H1 (cell line): Measurements from ENCODE around the gene SLC44A5. TPM values are rescaled to one million over a fixed set of nuclear protein-coding genes. Genes with fewer than 3 reads are reported as not detected.

Experiments
- CTCF ChIA-PET: fragments of 300-600 bp; sonication (Branson Sonifier 250); formaldehyde crosslinking; loops from one replicate; lab custom pipeline; 2021; ENCODE audit not compliant: partially characterized antibody; lab: Charles Lee
- POLR2A ChIA-PET: fragments of 300-600 bp; sonication (Branson Sonifier 250); formaldehyde crosslinking; loops from one replicate; lab custom pipeline; 2021; ENCODE audit warnings: inconsistent platforms; ENCODE audit not compliant: partially characterized antibody; lab: Charles Lee
- DNase-seq, 2 experiments: peaks; one replicate each; pipeline versions ENCODE4 v3.0.0 to v3.0.0-alpha.2; 2010 to 2022; ENCODE audit warnings: low spot score in 2 of 2, low read depth in 1 of 2, mixed read lengths in 1 of 2
- FAIRE-seq: peaks from 2 replicates; lab custom pipeline; 2011; peaks lifted over from hg19 to GRCh38; lab: Jason Lieb, UNC
- H2AFZ ChIP-seq: 2 replicates; pipeline ENCODE4 v1.8.1; 2012; ENCODE audit warnings: low read length, inconsistent platforms
- H2AK5ac ChIP-seq: 2 replicates; pipeline ENCODE4 v1.6.1; 2013; ENCODE audit warnings: low read depth, low read length
- H2BK120ac ChIP-seq: replicated peaks from 2 replicates; pipeline ENCODE3; 2013; ENCODE audit warnings: low read depth, low read length, inconsistent platforms
- H2BK12ac ChIP-seq: 2 replicates; pipeline ENCODE4 v1.6.1; 2013; ENCODE audit warnings: low read depth, low read length
- H2BK15ac ChIP-seq: 2 replicates; pipeline ENCODE4 v1.6.1; 2013; ENCODE audit warnings: low read length
- H2BK20ac ChIP-seq: 2 replicates; pipeline ENCODE4 v1.6.1; 2013; ENCODE audit warnings: low read length
- H2BK5ac ChIP-seq: 2 replicates; pipeline ENCODE4 v1.6.1; 2013; ENCODE audit warnings: low read depth, low read length
- H3K14ac ChIP-seq: 2 replicates; pipeline ENCODE4 v1.6.1; 2013; ENCODE audit warnings: inconsistent platforms; ENCODE audit not compliant: insufficient read length
- H3K18ac ChIP-seq: 2 replicates; pipeline ENCODE4 v1.6.1; 2013; ENCODE audit warnings: low read length; ENCODE audit errors: extremely low read depth
- H3K23ac ChIP-seq: 2 replicates; pipeline ENCODE4 v1.6.1; 2013; ENCODE audit warnings: inconsistent platforms; ENCODE audit not compliant: insufficient read length
- H3K23me2 ChIP-seq: 2 replicates; pipeline ENCODE4 v1.6.1; 2013; ENCODE audit warnings: low read depth, low read length
- H3K27ac ChIP-seq: 2 replicates; pipeline ENCODE4 v1.6.1; 2011; ENCODE audit warnings: low read depth, low read length, inconsistent platforms
- H3K27me3 ChIP-seq, 4 experiments: replicated peaks in 1 of 4; 1 replicate in 1 of 4; 2 replicates in 3 of 4; pipeline versions ENCODE4 v1.6.1 to v1.8.1; 2011 to 2013; ENCODE audit warnings: low read length in 3 of 4, mild to moderate bottlenecking in 3 of 4, inconsistent platforms in 2 of 4, mixed read lengths in 2 of 4, moderate library complexity in 1 of 4; ENCODE audit not compliant: control insufficient read depth in 3 of 4, insufficient read depth in 3 of 4; ENCODE audit errors: extremely low read depth in 1 of 4
- H3K36me3 ChIP-seq, 4 experiments: 2 replicates each; pipeline versions ENCODE4 v1.6.1 to v1.8.1; 2011 to 2013; ENCODE audit warnings: mild to moderate bottlenecking in 4 of 4, low read length in 3 of 4, moderate library complexity in 2 of 4, control low read depth in 1 of 4, inconsistent platforms in 1 of 4; ENCODE audit not compliant: insufficient read depth in 4 of 4, control insufficient read depth in 2 of 4
- H3K4ac ChIP-seq: replicated peaks from 2 replicates; pipeline ENCODE3; 2013; ENCODE audit warnings: low read length, low read depth, mixed read lengths, inconsistent platforms; ENCODE audit not compliant: insufficient read length
- H3K4me1 ChIP-seq, 4 experiments: replicated peaks in 1 of 4; 1 replicate in 1 of 4; 2 replicates in 3 of 4; pipeline versions ENCODE4 v1.6.1 to v1.8.1; 2011 to 2013; ENCODE audit warnings: low read length in 3 of 4, inconsistent platforms in 2 of 4, mixed read lengths in 1 of 4; ENCODE audit not compliant: insufficient read depth in 4 of 4, control insufficient read depth in 3 of 4
- H3K4me2 ChIP-seq, 2 experiments: 2 replicates each; pipeline versions ENCODE4 v1.6.1 to v1.8.1; 2011 to 2013; ENCODE audit warnings: low read depth in 2 of 2, low read length in 2 of 2, control low read depth in 1 of 2, inconsistent platforms in 1 of 2, mild to moderate bottlenecking in 1 of 2; ENCODE audit not compliant: insufficient read depth in 1 of 2
- H3K4me3 ChIP-seq, 4 experiments: fragments of 200-600, 300-600 bp in 1 of 4; sonication (generic), shearing (Covaris generic), sonication (Bioruptor Twin) in 1 of 4; 2 replicates each; pipeline versions ENCODE4 v1.5.1 to v1.8.1; 2011 to 2016; ENCODE audit warnings: low read length in 4 of 4, low read depth in 3 of 4, control low read depth in 2 of 4, inconsistent platforms in 2 of 4, mild to moderate bottlenecking in 2 of 4, mixed read lengths in 1 of 4, moderate library complexity in 1 of 4; ENCODE audit not compliant: insufficient read depth in 2 of 4; ENCODE audit errors: extremely low read depth in 1 of 4
- H3K56ac ChIP-seq: replicated peaks from 2 replicates; pipeline ENCODE3; 2013; ENCODE audit warnings: low read depth, mild to moderate bottlenecking, mixed read lengths, low read length, inconsistent platforms; ENCODE audit not compliant: insufficient read length
- H3K79me1 ChIP-seq: 2 replicates; pipeline ENCODE4 v1.6.1; 2013; ENCODE audit warnings: low read depth, low read length, control low read depth
- H3K79me2 ChIP-seq, 2 experiments: 2 replicates each; pipeline versions ENCODE4 v1.6.1 to v1.8.1; 2012 to 2013; ENCODE audit warnings: low read length in 2 of 2, mild to moderate bottlenecking in 2 of 2, inconsistent platforms in 1 of 2; ENCODE audit not compliant: insufficient read depth in 2 of 2, control insufficient read depth in 1 of 2
- H3K9ac ChIP-seq, 4 experiments: replicated peaks in 1 of 4; 1 replicate in 1 of 4; 2 replicates in 3 of 4; pipeline versions ENCODE4 v1.6.1 to v1.8.1; 2011 to 2013; ENCODE audit warnings: low read depth in 3 of 4, low read length in 3 of 4, control low read depth in 2 of 4, mild to moderate bottlenecking in 2 of 4, moderate library complexity in 2 of 4, inconsistent platforms in 1 of 4; ENCODE audit errors: extremely low read depth in 1 of 4
- H3K9me3 ChIP-seq, 2 experiments: 2 replicates each; pipeline versions ENCODE4 v1.6.1 to v1.8.1; 2012 to 2013; ENCODE audit warnings: mild to moderate bottlenecking in 2 of 2, moderate library complexity in 2 of 2, control low read depth in 1 of 2, inconsistent platforms in 1 of 2, low read depth in 1 of 2, low read length in 1 of 2, mixed read lengths in 1 of 2; ENCODE audit not compliant: insufficient read depth in 2 of 2
- H4K20me1 ChIP-seq, 2 experiments: replicated peaks in 1 of 2; 2 replicates each; pipeline versions ENCODE3 to v1.8.1; 2011 to 2013; ENCODE audit warnings: inconsistent platforms in 2 of 2, low read length in 2 of 2, mild to moderate bottlenecking in 1 of 2; ENCODE audit not compliant: insufficient read depth in 2 of 2, control insufficient read depth in 1 of 2
- H4K5ac ChIP-seq: 2 replicates; pipeline ENCODE4 v1.6.1; 2013; ENCODE audit warnings: low read length, low read depth, mixed read lengths, inconsistent platforms; ENCODE audit not compliant: insufficient read length
- H4K8ac ChIP-seq: 2 replicates; pipeline ENCODE4 v1.8.0; 2013; ENCODE audit warnings: mild to moderate bottlenecking, moderate library complexity, low read length, inconsistent platforms; ENCODE audit not compliant: insufficient read depth; ENCODE audit errors: extremely low read depth
- H4K91ac ChIP-seq: replicated peaks from 2 replicates; pipeline ENCODE3; 2013; ENCODE audit warnings: low read length, mixed read lengths, inconsistent platforms; ENCODE audit not compliant: insufficient read length
- BCL11A ChIP-seq, 2 experiments: IDR thresholded peaks; one replicate each; pipeline ENCODE4 v1.6.1; 2011; ENCODE audit warnings: low read depth in 2 of 2, low read length in 2 of 2, mild to moderate bottlenecking in 2 of 2
- CTCF ChIP-seq, 3 experiments: IDR thresholded peaks; 1 replicate in 2 of 3; 2 replicates in 1 of 3; pipeline versions ENCODE4 v1.5.1 to v1.6.1; 2011; ENCODE audit warnings: low read length in 3 of 3, mild to moderate bottlenecking in 3 of 3, inconsistent platforms in 2 of 3, low read depth in 1 of 3, moderate library complexity in 1 of 3; ENCODE audit not compliant: insufficient read depth in 1 of 3; ENCODE audit errors: control extremely low read depth in 1 of 3
- KDM1A ChIP-seq: fragments of 200-600, 300-600 bp; sonication (generic); IDR thresholded peaks from 2 replicates; pipeline ENCODE4 v1.7.1; 2016; ENCODE audit warnings: mild to moderate bottlenecking, low read length, borderline replicate concordance
- PHF8 ChIP-seq: fragments of 200-600 bp; sonication (generic); conservative IDR thresholded peaks from 2 replicates; pipeline ENCODE4 v1.7.1; 2012; ENCODE audit warnings: low read depth, mild to moderate bottlenecking, inconsistent platforms, low read length, moderate library complexity
- RAD21 ChIP-seq, 2 experiments: IDR thresholded peaks in 1 of 2; conservative IDR thresholded peaks in 1 of 2; 2 replicates each; pipeline ENCODE4 v1.6.1; 2011; ENCODE audit warnings: low read depth in 2 of 2, low read length in 2 of 2, improper control_type of control experiment in 1 of 2, inconsistent platforms in 1 of 2, mild to moderate bottlenecking in 1 of 2, moderate library complexity in 1 of 2
- RNF2 ChIP-seq: fragments of 200-900, 300-1000 bp; sonication (generic); IDR thresholded peaks from 2 replicates; pipeline ENCODE4 v1.7.1; 2016; ENCODE audit warnings: borderline replicate concordance, low read depth, mild to moderate bottlenecking, antibody characterized with exemption, low read length; ENCODE audit not compliant: poor library complexity, severe bottlenecking; ENCODE audit errors: missing control alignments
- SIX5 ChIP-seq: IDR thresholded peaks from 2 replicates; pipeline ENCODE4 v1.6.1; 2011; ENCODE audit warnings: mild to moderate bottlenecking, low read depth, low read length
- TEAD4 ChIP-seq: IDR thresholded peaks from 2 replicates; pipeline ENCODE4 v1.6.1; 2012; ENCODE audit warnings: low read depth, low read length, inconsistent platforms, mixed read lengths
- YY1 ChIP-seq: IDR thresholded peaks from 2 replicates; pipeline ENCODE4 v1.6.1; 2011; ENCODE audit warnings: low read depth, mild to moderate bottlenecking, low read length
- WGBS, 2 experiments: shearing (Covaris generic) in 1 of 2; methylation state at CpG; one replicate each; pipeline versions ENCODE4 v1.1.6 to v1.1.7; 2013 to 2015; ENCODE audit warnings: low lambda C conversion rate in 2 of 2, mixed read lengths in 2 of 2, inconsistent platforms in 1 of 2, low coverage in 1 of 2, missing lambda C conversion rate in 1 of 2; ENCODE audit not compliant: insufficient replicate concordance in 2 of 2, insufficient coverage in 1 of 2, insufficient read length in 1 of 2; ENCODE audit errors: extremely low coverage in 1 of 2, missing lambda C conversion rate in 1 of 2; 5-methylcytosine and 5-hydroxymethylcytosine counted together
- polyA plus RNA-seq, 7 experiments: library from polyadenylated mRNA; depleted of rRNA in 3 of 7; stranded (reverse) in 5 of 7; unstranded in 2 of 7; fragments of >200 nt in 5 of 7; fragments of 200-250 nt in 2 of 7; gene quantifications; 1 replicate in 5 of 7; 2 replicates in 1 of 7; 4 replicates in 1 of 7; pipeline versions ENCODE4 v1.2.1 to v1.2.3, GENCODE V29; 2011 to 2013; ENCODE audit warnings: missing spikeins in 2 of 7, mixed read lengths in 2 of 7
- total RNA-seq: library from RNA; stranded (reverse); fragmentation: NEBNext Ultra II Directional; extraction: Animal tissue kit (Norgen Biotek cat#: 25700); gene quantifications from 2 replicates; pipeline ENCODE4 v1.2.1, GENCODE V29; 2021

The SLC44A5 gene
- total and polyA plus RNA-seq, 2 of the 8 experiments (the other 6 are each of a cell fraction or from before 2014, with no cell fraction given) = 1.8 to 3.3 TPM

- H3K4me2 ChIP-seq = no peak overlapping the region
- no peaks in the 10 kb centered on the region; the same call in 1 of the 2 replicates for H3K23me2 ChIP-seq
- H2BK12ac ChIP-seq = no peak overlapping the region
- H3K14ac ChIP-seq = no peak overlapping the region
- no peak overlapping the region for H3K9ac ChIP-seq
- H2BK15ac ChIP-seq = no peak overlapping the region
- H3K27ac ChIP-seq = no peak overlapping the region
- H3K18ac ChIP-seq = no peak overlapping the region
- no peak overlapping the region for H3K4me3 ChIP-seq
- no peak overlapping the region for H2AK5ac ChIP-seq
- DNase-seq (no peak), FAIRE-seq (no peak)
- no peaks in the 10 kb centered on the region for H4K20me1 ChIP-seq
- H3K79me1 ChIP-seq = no peaks in the 10 kb centered on the region
- no peaks in the 10 kb centered on the region for H3K9me3 ChIP-seq
- no peak overlapping the region for H4K8ac ChIP-seq
- H4K91ac ChIP-seq = no peak overlapping the region
- H3K79me2 ChIP-seq = no peaks in the 10 kb centered on the region
- 71% methylated on average over 1 of the region's 1 CpG; no CpG with 5 or more reads in 1 of the 2 experiments for WGBS, 2 experiments
- no peak overlapping the region for H2BK120ac ChIP-seq
- no peaks in the 10 kb centered on the region for H3K4me1 ChIP-seq
- ChIA-PET POLR2A (no interaction called here), CTCF (interaction anchor here (5.5 kb wide), 1 partner anchor 119 kb away, joined by 21 read pairs; no protein-coding TSS in a partner anchor)
- H3K27me3 ChIP-seq = no peaks in the 10 kb centered on the region
- no peak overlapping the region for H3K56ac ChIP-seq
- H2AFZ ChIP-seq = 0 out of 2 replicates have a peak overlapping the region, but pooled peaks have one; percentile 32
- H2BK20ac ChIP-seq = no peak overlapping the region
- H3K4ac ChIP-seq = no peak overlapping the region
- no peak overlapping the region for H3K23ac ChIP-seq
- H3K36me3 ChIP-seq = no peaks in the 10 kb centered on the region
- no peak overlapping the region for H2BK5ac ChIP-seq
- H4K5ac ChIP-seq = no peak overlapping the region
- no peak for TF ChIP-seq RAD21 (IDR thresholded peaks at IDR 0.05 in 1 of 2, conservative IDR thresholded peaks at IDR 0.05 in 1 of 2; ENCODE audit: low read depth in 2 of 2, low read length in 2 of 2)
- no peak for TF ChIP-seq PHF8
- TF ChIP-seq YY1 = no peak
- no peak for TF ChIP-seq KDM1A
- TF ChIP-seq RNF2 = no peak
- no peak for TF ChIP-seq CTCF (IDR thresholded peaks at IDR 0.05; ENCODE audit: control extremely low read depth in 1 of 3, insufficient read depth in 1 of 3, low read depth in 1 of 3, low read length in 3 of 3)
- TF ChIP-seq BCL11A (IDR thresholded peaks at IDR 0.05; ENCODE audit: low read depth in 2 of 2, low read length in 2 of 2) = no peak
- TF ChIP-seq SIX5 = no peak
- TF ChIP-seq TEAD4 = no peak
These were observed 439.0 kb downstream of the SLC44A5 start for GRCh38 chr1:75171876-75172275.
